AG10803 (cell line): ENCODE measurements around the gene RBM20.
"Not testable (repeated sequence)": the region's sequence is repeated elsewhere in the genome, so short reads cannot be mapped to it uniquely, and the experiment has no call there.

Experiments
- DNase-seq: peaks from one replicate; pipeline ENCODE4 v3.0.0; 2010; ENCODE audit warnings: low read depth
- H3K4me3 ChIP-seq: 2 replicates; pipeline ENCODE4 v1.5.1; 2011; ENCODE audit warnings: mild to moderate bottlenecking, low read length, control low read depth
- TF ChIP-seq, protein P1 (sequence below): conservative IDR thresholded peaks from 2 replicates; pipeline ENCODE4 v1.5.1; 2011; ENCODE audit warnings: mild to moderate bottlenecking, low read length, control low read depth, inconsistent platforms

Gene RBM20

GRCh38 chr10:110659558-110659957 lies 15.4 kb downstream of the RBM20 start:
- TF ChIP-seq, protein P1, sequence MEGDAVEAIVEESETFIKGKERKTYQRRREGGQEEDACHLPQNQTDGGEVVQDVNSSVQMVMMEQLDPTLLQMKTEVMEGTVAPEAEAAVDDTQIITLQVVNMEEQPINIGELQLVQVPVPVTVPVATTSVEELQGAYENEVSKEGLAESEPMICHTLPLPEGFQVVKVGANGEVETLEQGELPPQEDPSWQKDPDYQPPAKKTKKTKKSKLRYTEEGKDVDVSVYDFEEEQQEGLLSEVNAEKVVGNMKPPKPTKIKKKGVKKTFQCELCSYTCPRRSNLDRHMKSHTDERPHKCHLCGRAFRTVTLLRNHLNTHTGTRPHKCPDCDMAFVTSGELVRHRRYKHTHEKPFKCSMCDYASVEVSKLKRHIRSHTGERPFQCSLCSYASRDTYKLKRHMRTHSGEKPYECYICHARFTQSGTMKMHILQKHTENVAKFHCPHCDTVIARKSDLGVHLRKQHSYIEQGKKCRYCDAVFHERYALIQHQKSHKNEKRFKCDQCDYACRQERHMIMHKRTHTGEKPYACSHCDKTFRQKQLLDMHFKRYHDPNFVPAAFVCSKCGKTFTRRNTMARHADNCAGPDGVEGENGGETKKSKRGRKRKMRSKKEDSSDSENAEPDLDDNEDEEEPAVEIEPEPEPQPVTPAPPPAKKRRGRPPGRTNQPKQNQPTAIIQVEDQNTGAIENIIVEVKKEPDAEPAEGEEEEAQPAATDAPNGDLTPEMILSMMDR: no peak
- no peak for DNase-seq
- no peak overlapping the region for H3K4me3 ChIP-seq

DNA sequence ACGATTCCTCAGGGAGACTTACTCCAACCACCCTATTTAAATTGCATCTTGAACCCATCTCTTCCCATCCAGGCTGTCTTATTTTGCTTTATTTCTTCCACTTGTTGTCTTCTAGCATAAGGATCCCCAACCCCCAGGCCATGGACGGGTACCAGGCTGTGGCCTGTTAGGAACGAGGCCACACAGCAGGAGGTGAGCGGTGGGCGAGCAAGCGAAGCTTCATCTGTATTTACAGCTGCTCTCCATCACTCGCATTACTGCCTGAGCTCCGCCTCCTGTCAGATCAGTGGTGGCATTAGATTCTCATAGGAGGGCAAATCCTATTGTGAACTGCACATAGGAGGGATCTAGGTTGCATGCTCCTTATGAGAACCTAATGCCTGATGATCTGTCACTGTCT lies 16.2 kb downstream of the RBM20 start:
- DNase-seq, H3K4me3 ChIP-seq: not testable (repeated sequence)

DNA sequence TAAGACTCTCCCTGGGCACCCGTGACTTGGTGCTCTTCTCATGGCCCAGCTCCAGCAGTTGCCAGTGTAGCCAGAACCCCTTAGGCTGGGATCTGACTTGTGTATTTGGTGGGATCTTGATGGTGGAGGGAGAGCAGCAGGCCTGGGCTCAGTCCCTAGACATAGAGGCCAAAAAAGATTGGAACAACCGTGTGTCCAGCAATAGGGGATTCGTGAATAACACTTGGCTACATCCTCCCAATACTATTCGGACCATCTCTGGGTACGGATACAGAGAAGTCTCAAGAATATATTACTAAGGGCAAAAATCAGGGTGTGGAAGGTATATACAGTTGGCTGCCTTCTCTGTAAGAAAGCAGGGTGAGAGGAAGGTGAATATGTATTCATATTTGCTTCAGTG lies 17.2 kb downstream of the RBM20 start:
- TF ChIP-seq, protein P1: no peak
- H3K4me3 ChIP-seq: no peak overlapping the region
- DNase-seq: no peak

DNA sequence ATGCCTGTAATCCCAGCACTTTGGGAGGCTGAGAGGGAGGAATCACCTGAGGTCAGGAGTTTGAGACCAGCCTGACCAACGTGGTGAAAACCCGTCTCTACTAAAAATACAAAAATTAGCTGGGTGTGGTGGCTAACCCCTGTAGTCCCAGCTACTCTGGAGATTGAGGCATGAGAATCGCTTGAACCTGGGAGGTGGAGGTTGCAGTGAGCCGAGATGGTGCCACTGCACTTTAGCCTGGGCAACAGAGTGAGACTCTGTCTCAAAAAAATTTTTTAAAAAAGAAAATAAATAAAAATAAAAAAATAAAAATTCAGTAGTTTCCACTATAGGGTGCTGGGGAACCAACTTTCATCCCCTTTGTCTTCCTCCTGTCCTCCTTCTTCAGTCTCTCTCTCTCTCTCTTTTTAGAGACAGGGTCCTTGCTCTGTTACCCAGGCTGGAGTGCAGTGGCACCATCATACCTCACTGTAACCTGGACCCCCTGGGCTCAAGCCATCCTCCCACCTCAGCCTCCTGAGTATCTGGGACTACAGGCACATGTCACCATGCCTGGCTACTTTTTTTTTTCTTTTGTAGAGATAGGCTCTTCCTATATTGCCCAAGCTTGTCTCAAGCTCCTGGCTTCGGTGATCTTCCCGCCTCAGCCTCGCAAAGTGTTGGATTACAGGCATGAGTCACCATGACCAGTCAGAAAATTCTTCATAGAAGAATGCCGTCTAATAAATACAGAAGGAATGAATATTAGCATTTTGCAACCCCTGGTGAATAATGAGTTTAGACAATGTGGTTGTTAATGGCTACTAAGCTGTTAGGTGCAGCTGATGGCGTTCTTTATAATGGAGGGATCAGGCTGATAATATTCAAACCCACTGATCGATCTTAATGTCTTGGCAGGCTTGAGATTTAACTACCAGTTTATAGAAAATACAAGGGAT lies 20.6 kb downstream of the RBM20 start:
- TF ChIP-seq, protein P1: no peak
- DNase-seq: peak; percentile 96
- H3K4me3 ChIP-seq: no peak overlapping the region

GRCh38 chr10:110666259-110666658 lies 22.1 kb downstream of the RBM20 start:
- not testable (repeated sequence) for H3K4me3 ChIP-seq, DNase-seq

- H3K4me3 ChIP-seq: no peak overlapping the region
- DNase-seq: no peak
- TF ChIP-seq, protein P1: no peak
These were observed 22.5 kb downstream of the RBM20 start for GRCh38 chr10:110666673-110667072.

DNA sequence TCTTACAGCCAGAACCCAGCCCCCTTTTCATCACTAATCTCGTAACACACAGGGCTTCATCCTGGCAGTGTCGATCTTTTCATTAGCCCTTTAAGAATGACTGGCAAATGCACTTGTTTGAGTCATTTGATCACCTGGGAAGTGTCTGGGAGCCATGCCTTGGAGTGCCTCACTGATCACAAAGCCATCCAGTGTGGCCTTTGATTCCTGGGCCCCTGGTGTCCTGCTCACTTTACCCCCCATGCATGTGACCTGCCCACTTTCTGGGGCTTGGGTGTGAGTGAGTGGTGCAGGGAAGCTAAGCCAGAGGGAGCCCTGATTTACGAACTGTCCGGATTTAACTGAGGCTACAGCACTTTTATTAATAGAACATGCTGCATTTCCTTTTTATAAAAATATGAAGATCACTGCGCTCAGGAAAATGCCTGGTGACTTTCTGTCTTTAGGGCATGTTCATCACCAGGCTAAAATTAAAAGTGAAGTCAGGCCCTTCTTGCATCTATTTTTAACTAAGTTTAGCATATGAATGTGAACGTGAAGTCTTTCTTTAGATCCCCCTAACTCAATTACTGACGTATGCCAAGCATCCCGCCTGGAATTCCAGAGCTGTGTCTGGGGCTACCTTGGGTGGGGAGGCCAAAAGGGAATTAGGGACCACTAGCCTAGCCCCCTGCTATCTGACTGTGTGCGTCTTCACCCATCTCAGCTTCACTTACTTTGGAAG lies 23.6 kb downstream of the RBM20 start:
- TF ChIP-seq, protein P1: no peak
- no peak for DNase-seq
- H3K4me3 ChIP-seq: no peak overlapping the region

DNA sequence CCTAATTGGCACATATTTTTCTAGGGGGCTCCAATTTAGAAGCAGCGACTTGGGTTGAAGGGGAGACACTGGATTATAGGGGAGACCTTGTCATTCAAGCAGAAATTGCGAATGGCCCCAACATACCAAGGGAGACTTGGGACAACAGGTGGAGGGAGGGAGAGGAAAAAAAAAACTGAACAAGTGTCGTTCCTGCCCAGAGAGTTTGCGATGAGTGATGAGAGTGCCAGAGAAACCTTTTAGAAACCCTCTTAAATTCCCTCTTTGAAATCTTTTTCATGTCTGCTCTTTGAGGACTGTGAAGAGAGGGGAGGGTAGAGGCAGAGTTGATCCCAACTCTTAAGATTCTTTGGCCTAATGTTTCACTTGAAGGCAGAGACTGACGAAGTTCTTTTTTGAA lies 24.3 kb downstream of the RBM20 start:
- DNase-seq: no peak
- TF ChIP-seq, protein P1: no peak
- no peak overlapping the region for H3K4me3 ChIP-seq
